GM19438 (cell line): ENCODE results near the gene CDKN3.
"Not testable (repeated sequence)": the region's sequence is repeated elsewhere in the genome, so short reads cannot be mapped to it uniquely, and the experiment has no call there.

Source experiments
- ATAC-seq: cut with Tn5 transposase; IDR thresholded peaks from one replicate; pipeline ENCODE4 v1.9.1; 2021; ENCODE audit warnings: low read depth; ENCODE audit not compliant: unreplicated experiment

The CDKN3 gene

DNA sequence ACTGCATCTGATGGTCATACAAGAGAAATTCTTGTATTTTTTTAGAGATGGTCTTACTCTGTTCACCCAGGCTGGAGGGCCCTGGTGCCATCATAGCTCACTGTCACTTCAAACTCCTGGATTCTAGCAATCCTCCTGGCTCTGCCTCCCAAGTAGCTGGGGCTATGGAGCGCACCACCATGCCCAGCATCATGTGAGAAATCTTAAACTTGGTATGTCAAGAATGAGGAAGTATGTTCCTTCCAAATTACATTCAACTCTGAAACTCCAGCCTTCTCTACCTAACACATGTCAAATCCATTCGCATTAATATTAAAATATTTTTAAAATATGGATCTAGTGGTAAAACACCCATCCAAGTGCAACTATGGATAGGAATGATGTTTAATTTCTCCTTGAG, 27.5 kb upstream of the CDKN3 start:
- ATAC-seq, result no peak

DNA sequence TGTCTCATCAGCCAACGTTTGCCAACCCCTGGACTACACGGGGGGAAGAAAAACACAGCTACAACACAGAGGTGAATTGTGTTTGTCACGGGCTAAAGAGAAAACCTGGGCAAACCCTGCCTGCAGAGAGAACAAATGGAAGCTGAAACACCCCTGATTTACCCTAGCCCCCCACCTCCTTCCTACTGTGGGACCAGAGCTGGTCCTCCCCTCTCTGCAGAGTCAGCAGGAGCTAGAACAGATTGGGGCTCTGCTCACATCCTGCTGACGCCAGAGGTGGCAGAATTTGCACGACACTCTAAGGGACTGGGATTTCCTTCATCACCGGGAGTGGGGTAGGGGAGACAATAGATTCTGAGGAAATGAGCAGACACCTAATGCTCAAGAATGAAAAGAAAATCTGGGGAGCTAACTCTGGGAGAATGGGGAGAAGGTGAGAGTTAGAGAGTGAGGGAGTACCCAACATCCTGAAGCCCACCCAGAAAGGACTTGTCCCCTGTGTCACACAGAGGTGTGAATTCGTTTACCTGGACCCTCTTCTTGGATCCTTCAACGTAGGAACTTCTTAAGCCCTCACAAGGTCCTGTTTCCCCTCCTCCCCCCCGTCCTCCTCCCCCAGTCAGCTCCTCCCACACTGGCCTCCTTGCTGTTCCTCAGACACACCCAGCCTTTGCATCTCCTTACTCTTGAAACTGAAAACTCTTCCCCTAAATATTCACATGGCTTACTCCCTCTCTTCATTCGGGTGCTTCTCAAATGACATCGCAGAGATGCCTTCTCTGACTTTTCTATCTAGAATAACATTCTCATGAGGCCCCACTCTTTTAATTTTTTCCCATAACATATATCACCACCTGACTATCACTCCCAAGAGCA, 26.2 kb upstream of the CDKN3 start:
- ATAC-seq, result no peak

DNA sequence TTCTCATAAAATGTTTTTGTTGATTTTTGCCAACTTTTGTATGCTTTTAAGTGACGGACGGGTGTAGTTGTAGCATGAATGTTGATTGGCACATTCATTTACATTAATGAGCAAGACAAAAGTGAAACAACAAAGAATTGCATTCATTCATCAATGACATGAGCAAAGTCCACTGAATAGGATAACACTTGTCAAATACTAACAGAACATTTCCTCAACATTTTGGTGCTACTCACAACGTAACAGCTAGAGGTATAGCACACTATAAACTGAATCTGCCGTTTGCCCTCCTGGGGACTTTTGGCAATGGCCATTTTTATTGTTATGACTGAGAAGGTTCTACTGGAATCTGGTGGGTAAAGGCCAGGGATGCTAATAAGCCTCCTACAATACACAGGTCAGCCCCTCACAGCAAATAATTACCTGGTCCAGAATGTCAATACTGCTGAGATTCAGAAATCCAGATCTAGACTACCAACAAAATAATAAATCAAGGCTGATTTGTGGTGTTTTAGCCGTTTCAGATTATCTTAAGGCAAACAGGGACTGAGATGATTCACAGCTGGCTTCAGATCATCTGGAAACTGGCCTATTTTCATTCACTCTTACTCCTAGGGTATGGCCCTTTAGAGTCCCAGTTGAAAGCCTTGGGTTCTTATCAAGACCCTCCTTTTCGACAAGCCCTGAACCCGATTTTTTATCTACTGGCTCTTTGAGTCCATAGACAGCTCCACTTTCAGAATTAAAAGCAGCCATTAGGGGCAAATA, 22.5 kb upstream of the CDKN3 start:
- ATAC-seq, result no peak

DNA sequence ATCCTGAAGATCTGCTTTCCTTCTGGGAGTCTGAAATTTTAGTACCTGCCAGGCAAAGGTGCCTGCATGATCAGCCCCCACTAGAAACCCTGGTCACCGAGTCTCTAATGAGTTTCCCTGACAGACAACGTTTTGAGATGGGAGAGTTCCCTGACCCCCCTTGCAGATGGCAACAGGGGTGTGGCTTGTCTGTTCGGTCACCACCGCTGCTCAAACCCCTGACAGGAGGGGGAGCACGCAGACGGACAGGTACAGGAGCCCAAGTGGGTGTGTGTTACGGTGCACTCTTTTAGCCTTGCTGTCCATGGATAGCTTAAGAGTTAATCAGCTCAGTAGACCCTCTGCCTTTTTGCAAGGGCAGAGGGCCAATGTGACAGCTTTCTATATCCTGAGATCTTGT, 19.3 kb upstream of the CDKN3 start:
- ATAC-seq, result no peak

DNA sequence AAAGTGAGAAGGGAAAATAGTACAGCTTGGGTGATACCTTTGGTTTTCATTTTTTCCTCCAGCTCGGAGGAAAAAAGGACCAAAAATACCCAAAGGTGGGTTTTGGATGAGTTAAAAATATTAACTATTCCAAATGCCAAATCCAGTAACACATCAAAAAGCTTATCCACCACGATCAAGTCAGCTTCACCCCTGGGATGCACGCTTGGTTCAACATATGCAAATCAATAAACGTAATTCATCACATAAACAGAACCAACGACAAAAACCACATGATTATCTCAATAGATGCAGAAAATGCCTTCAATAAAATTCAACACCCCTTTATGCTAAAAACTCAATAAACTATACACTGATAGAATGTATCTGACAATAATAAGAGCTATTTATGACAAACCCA, 17.9 kb upstream of the CDKN3 start:
- ATAC-seq, result not testable (repeated sequence)

DNA sequence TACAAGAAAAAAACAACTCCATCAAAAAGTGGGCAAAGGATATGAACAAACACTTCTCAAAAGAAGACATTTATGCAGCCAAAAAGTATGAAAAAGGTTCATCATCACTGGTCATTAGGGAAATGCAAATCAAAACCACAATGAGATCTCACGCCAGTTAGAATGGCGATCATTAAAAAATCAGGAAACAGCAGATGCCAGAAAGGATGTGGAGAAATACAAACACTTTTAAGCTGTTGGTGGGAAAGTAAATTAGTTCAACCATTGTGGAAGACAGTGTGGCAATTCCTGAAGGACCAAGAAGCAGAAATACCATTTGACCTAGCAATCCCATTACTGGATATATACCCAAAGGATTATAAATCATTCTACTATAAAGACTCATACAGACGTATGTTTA, 16.2 kb upstream of the CDKN3 start:
- ATAC-seq, result not testable (repeated sequence)

DNA sequence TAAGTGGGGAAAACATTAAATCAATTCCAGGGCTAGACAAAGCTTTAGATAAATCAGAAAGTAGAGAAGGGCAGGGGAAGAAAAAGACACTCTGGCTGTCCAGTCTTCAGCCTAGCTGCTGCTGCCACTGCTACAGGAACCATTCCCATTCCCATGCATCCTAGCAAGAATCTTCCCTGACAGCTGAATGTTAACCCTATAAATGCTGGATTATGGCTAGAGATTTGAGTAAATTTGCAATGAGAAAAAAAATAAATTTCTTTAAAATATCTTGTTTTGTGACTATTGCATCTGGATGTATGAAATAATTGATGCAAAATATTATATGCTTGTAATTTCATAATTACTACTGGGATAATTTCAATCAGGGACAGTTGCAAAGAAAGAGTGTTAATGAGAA, 15.0 kb upstream of the CDKN3 start:
- no peak for ATAC-seq

DNA sequence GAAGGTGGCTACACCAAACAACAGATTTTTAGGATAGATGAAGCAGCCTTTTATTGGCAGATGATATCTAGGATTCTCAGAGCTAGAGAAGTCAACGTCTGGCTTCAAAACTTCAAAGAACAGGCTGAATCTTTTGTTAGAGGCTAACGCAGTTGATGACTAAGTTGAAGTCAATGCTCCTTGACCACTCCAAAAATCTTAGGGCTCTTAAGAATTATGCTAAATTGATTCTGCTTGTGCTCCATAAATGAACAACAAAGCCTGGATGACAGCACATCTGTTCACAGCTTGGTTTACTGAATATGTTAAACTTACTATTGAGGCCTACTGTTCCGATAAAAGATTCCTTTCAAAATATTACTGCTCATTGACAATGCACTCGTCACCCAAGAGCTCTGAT, 13.0 kb upstream of the CDKN3 start:
- no peak for ATAC-seq

DNA sequence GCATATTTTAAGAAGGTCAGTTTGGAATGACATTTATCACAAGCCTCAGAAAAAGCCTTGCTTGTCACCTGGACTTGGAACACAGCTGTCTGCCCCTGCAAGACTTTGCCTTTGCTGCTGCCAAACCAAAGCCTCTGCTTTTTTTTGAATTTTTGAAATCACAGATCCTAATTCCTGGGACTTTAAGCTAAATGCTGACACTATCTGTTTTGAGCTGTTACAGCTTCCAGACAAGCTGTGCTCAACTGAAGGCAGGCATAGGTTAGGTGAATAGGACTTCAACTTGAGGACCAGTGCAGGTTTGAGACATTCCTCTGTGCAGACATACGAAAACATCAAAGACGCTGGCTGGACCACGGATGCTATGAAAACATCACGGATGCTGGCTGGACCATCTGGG, 11.3 kb upstream of the CDKN3 start:
- no peak for ATAC-seq

DNA sequence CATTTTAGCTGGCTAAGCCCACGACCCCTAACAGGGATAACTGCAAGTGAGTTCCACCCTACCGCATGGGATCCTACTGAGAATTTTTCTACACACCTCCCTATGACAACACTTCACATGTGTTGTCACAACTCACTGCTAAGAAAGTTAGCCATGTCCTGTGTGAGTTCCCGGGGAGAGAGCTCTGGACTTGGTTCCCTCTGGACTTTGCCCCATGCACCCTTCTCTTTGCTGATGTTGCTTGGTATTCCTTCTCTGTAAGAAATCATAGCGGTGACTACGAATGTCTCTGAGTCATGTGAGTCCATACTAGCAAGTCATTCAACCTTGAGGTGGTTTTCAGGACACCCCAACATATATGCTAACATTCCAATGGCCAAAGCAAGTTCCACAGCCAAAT, 9.5 kb upstream of the CDKN3 start:
- no peak for ATAC-seq

DNA sequence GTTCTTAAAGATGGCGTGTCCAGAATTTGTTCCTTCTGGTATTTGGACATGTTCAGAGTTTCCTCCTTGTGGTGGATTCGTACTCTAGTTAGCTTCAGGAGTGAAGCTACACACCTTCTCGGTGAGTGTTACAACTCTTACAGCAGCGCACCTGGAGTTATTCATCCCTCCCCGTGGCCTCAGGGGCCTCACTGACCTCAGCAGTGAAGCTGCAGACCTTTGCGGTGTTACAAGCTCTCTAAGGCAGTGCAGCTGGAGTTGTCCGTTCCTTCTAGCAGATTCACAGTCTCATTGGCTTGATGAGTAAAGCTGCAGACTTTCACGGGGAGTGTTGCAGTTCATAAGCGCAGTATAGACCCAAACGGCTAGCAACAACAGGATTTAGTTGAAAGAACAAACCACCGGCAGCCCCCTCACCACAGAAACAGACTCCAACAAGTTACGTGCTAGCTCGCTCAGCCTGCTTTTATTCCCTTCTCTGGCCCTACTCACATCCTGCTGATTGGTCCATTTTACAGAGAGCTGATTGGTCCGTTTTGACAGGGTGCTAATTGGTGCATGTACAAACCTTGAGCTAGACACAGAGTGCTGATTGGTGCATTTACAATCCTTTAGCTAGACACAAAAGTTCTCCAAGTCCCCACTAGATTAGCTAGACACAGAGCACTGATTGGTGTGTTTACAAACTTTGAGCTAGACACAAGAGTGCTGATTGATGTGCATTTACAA, 4.5 kb upstream of the CDKN3 start:
- ATAC-seq, result no peak

DNA sequence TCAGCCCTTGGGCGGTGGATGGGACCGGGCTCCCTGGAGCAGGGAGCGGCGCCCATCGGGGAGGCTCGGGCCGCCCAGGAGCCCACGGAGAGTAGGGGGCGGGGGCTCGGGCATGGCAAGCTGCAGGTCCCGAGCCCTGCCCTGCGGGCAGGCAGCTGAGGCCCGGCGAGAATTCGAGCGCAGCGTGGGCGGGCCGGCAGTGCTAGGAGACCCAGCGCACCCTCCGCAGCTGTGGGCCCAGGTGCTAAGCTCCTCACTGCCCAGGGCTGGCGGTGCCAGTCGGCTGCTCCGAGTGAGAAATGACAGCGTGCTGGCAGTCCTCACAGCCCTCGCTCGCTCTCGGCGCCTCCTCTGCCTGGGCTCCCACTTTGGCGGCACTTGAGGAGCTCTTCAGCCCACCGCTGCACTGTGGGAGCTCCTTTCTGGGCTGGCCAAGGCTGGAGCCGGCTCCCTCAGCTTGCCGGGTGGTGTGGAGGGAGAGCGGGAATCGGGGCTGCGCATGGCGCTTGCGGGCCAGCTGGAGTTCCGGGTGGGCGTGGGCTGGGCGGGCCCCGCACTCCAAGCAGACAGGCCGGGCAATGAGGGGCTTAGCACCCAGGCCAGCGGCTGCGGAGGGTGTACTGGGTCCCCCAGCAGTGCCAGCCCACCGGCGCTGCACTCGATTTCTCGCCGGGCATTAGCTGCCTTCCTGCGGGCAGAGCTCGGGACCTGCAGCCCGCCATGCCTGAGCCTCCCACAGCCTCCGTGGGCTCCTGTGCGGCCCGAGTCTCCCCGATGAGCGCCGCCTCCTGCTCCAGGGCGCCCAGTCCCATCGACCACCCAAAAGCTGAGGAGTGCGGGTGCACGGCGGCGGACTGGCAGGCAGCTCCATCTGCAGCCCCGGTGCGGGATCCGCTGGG, 3.6 kb upstream of the CDKN3 start:
- ATAC-seq, result not testable (repeated sequence)

DNA sequence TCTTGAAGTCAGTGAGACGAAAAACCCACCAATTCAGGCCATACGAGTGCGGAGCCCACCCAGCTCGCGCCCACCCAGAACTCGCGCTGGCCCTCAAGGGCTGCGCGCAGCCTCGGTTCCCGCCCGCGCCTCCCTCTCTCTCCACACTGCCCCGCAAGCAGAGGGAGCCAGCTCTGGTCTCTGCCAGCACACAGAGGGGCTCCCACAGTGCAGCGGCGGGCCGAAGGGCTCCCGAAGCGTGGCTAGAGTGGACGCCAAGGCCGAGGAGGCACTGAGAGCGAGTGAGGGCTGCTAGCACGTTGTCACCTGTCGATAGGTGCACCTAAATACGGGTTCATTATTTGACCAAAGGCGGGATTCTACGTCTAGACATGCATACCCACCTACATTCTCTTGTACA, 2.2 kb upstream of the CDKN3 start:
- ATAC-seq, result no peak

DNA sequence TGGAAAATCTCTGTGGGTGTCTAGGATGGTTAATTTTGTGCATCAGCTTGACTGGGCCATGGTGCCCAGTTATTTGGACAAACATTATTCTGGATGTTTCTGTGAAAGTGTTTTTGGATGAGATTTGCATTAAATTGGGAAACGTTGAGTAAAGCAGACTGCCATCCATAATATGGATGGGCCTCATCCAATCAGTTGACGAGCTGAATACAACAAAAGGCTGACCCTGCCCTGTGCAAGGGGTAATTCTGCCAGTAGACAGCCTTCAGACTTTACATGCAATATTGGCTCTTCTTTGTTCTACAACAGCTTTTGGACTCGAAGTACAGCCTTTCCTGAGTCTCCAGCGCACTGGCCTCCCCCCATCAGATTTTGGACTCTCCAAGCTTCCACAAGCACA, 1.5 kb upstream of the CDKN3 start:
- ATAC-seq, result no peak

DNA sequence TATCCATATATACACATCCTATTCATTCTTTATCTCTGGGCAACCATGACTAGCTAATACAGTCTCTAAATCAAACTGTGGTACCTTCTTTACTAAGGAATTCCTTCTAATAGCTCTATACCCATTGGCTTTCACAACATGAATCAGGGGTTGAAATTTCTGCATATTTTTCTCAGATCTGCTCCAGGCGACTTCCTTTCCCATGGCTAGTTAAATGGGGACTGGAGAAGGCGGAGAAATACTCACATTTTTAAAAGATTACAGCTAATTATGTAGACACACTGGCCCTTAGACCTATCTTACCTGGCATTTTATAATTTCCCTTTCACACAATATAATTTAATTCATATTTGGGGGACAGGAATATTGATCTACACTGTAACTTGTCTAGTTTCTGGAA, 1.1 kb upstream of the CDKN3 start:
- ATAC-seq, result no peak

DNA sequence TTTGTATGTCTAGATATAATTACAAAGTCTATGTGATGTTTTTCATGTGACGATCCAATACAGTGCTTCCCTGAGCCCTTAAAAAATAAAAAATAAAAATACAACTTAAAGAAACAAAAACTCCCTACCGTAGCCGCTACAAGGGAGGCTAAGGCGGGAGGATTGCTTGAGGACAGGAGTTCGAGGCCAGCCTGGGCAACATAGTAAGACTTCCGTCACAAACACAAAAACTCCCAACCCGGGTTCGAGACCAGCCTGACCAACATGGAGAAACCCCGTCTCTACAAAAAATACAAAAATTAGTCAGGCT, 669 bp upstream of the CDKN3 start:
- no peak for ATAC-seq

DNA sequence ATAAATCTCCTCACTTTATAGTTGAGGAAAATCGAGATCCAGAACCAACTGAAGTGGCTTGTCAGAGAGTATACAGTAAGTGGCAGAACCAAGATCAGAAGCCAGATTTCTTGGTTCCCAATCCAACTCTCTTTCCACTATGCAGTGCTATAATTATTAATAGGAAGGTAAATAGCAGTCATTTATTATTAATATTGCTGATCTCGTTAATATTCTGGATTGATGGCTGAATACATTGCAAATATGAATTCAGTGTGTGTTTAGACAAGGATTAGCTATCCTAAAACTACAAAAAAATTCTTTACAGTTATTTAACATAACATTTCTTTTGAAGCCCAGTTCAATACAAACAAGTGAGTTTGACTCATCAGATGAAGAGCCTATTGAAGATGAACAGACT, 2.8 kb downstream of the CDKN3 start:
- ATAC-seq, result no peak

DNA sequence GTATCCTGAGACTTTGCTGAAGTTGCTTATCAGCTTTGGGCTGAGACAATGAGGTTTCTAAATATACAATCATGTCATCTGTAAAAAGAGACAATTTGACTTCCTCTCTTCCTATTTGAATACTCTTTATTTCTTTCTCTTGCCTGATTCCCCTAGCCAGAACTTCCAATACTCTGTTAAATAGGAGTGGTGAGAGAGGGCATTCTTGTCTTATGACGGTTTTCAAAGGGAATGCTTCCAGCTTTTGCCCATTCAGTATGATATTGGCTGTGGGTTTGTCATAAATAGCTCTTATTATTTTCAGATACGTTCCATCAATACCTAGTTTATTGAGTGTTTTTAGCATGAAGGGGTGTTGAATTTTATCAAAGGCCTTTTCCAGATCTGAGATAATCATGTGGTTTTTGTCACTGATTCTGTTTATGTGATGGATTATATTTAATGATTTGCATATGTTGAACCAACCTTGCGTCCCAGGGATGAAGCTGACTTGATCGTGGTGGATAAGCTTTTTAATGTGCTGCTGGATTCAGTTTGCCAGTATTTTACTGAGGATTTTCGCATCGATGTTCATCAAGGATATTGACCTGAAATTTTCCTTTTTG, 6.7 kb downstream of the CDKN3 start:
- ATAC-seq, result not testable (repeated sequence)

DNA sequence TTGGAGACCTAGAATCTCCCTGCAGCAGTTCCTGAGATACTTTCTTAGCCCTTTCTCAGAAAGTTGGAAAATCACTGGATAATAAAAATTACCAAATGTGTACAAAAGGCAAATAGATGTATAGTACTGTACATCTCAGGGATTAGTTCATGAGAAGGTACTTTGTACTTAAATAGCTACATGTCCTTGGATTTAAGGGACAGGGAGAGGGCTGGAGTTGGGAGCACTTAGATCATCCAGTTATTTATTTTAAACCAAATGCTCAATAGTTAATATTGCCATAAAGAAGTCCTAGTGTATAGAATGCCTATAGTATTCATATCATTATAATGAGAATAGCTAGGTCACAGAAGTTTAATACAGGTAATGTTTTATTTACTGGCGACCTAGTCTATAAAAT, 13.4 kb downstream of the CDKN3 start:
- no peak for ATAC-seq

DNA sequence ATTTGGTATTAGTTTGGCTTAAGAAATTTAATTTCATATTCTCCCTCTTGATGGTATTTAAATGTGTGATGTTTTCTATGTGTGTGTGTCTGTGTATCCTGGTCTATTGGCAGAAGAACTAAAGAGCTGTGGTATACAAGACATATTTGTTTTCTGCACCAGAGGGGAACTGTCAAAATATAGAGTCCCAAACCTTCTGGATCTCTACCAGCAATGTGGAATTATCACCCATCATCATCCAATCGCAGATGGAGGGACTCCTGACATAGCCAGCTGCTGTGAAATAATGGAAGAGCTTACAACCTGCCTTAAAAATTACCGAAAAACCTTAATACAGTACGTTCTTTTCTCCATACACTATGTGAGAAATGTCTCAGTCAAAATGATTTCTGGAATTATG, 14.6 kb downstream of the CDKN3 start:
- no peak for ATAC-seq
